ENCODE results near the gene TEF.
"Not testable (repeated sequence)": the region's sequence is repeated elsewhere in the genome, so short reads cannot be mapped to it uniquely, and the experiment has no call there.

Gene TEF

GRCh38 chr22:41425660-41426365 is 44.1 kb downstream of the TEF start:
- DNase-seq (ENCODE audit: low read depth) = no peak

- DNase-seq (ENCODE audit: low read depth) = no peak
Measured at GRCh38 chr22:41429232-41429950, 47.6 kb downstream of the TEF start.

- no peak for DNase-seq (ENCODE audit: low read depth)
Measured at GRCh38 chr22:41429951-41430332, 48.2 kb downstream of the TEF start.

- DNase-seq (ENCODE audit: low read depth) = no peak
Measured at GRCh38 chr22:41431656-41432055, 49.9 kb downstream of the TEF start.

- not testable (repeated sequence) for DNase-seq (ENCODE audit: low read depth)
Measured at GRCh38 chr22:41433480-41433879, 51.7 kb downstream of the TEF start.

- not testable (repeated sequence) for DNase-seq (ENCODE audit: low read depth)
Measured at GRCh38 chr22:41434361-41435003, 52.7 kb downstream of the TEF start.

GRCh38 chr22:41435560-41435959 is 53.8 kb downstream of the TEF start:
- DNase-seq (ENCODE audit: low read depth) = no peak

- DNase-seq (ENCODE audit: low read depth) = no peak
Measured at GRCh38 chr22:41436322-41437113, 54.8 kb downstream of the TEF start.

- no peak for DNase-seq (ENCODE audit: low read depth)
Measured at GRCh38 chr22:41437198-41437597, 55.5 kb downstream of the TEF start.

GRCh38 chr22:41440511-41440910 is 58.8 kb downstream of the TEF start:
- DNase-seq (ENCODE audit: low read depth) = not testable (repeated sequence)

- no peak for DNase-seq (ENCODE audit: low read depth)
Measured at GRCh38 chr22:41442240-41442792, 60.6 kb downstream of the TEF start.

- peak; percentile 72 for DNase-seq (ENCODE audit: low read depth)
Measured at GRCh38 chr22:41444360-41445128, 62.8 kb downstream of the TEF start.

- no peak for DNase-seq (ENCODE audit: low read depth)
Measured at GRCh38 chr22:41445129-41446056, 63.7 kb downstream of the TEF start.

GRCh38 chr22:41446057-41446501 is 64.3 kb downstream of the TEF start:
- DNase-seq (ENCODE audit: low read depth) = no peak

- DNase-seq (ENCODE audit: low read depth) = peak; percentile 79
Measured at GRCh38 chr22:41446639-41447434, 65.1 kb downstream of the TEF start, which contains the start of gene TOB2. Gene TOB2 (minus strand): TSS chr22:41446801. CDS start chr22:41437345, 9,456 bp downstream.

GRCh38 chr22:41447435-41448188 is 65.9 kb downstream of the TEF start:
- no peak for DNase-seq (ENCODE audit: low read depth)

- DNase-seq (ENCODE audit: low read depth) = peak; percentile 75
Measured at GRCh38 chr22:41448189-41448808, 66.6 kb downstream of the TEF start.

Data from stimulated activated CD8-positive, alpha-beta memory T cell treated with anti-CD3 and anti-CD28 coated beads, Interleukin-7, amount 100 ng/mL, for 24 hours (primary cell).